Esophagus muscularis mucosa (tissue), 4 donors: ENCODE results near the gene LCORL. TPM values are rescaled to one million over a fixed set of nuclear protein-coding genes. Genes with fewer than 3 reads are reported as not detected.

Experiments used
- DNase-seq: peaks from one replicate; pipeline ENCODE4 v3.0.0-alpha.2; 2017; ENCODE audit errors: extremely low spot score
- H3K27ac ChIP-seq, 4 donors: fragments of 200-600 bp; sonication (generic); replicated peaks in 1 of 4; 1 replicate in 3 of 4; 2 replicates in 1 of 4; pipeline ENCODE4 v1.5.1; 2016 to 2019; ENCODE audit warnings: mild to moderate bottlenecking in 1 of 4
- H3K27me3 ChIP-seq, 4 donors: fragments of 200-600 bp; sonication (generic); one replicate each; pipeline versions ENCODE4 v1.5.1 to v1.6.0; 2016 to 2019
- H3K36me3 ChIP-seq, 4 donors: fragments of 200-600 bp; sonication (generic); one replicate each; pipeline ENCODE4 v1.5.1; 2016 to 2019
- H3K4me1 ChIP-seq, 4 donors: fragments of 200-600 bp; sonication (generic); one replicate each; pipeline ENCODE4 v1.5.1; 2016 to 2019
- H3K4me3 ChIP-seq, 4 donors: fragments of 200-600 bp; sonication (generic); 1 replicate in 2 of 4; 2 replicates in 2 of 4; pipeline ENCODE4 v1.5.1; 2016 to 2019; ENCODE audit warnings: mild to moderate bottlenecking in 4 of 4, moderate library complexity in 1 of 4
- H3K9me3 ChIP-seq, 4 donors: fragments of 200-600 bp; sonication (generic); 1 replicate in 3 of 4; 2 replicates in 1 of 4; pipeline ENCODE4 v1.5.1; 2016 to 2019
- EP300 ChIP-seq: sonication (generic); formaldehyde crosslinking; IDR thresholded peaks from one replicate; pipeline ENCODE4 v1.6.1; 2017; ENCODE audit warnings: antibody characterized with exemption
- POLR2A ChIP-seq: fragments of 450-650 bp; IDR thresholded peaks from one replicate; pipeline ENCODE4 v1.6.1; 2017; ENCODE audit warnings: antibody characterized with exemption, moderate library complexity, mild to moderate bottlenecking, low read depth
- POLR2AphosphoS5 ChIP-seq, 2 donors: sonication (generic); formaldehyde crosslinking; IDR thresholded peaks; one replicate each; pipeline ENCODE4 v1.6.1; 2017; ENCODE audit warnings: antibody characterized with exemption in 2 of 2
- WGBS: methylation state at CpG from one replicate; pipeline ENCODE4 v1.1.5; 2018; 5-methylcytosine and 5-hydroxymethylcytosine counted together
- intact Hi-C: fragments of 100-400 bp; cut with DNase I; formaldehyde crosslinking; loops from one replicate; pipeline ENCODE4 v1.15.1; 2023
- total RNA-seq, 4 donors: library from RNA; depleted of rRNA; stranded (reverse); fragments of >200 nt; gene quantifications; one replicate each; pipeline versions ENCODE4 v1.1.0 to v1.2.1, GENCODE V29; 2016
- TF ChIP-seq, protein P1 (sequence below), 3 experiments: fragments of 200-600 bp in 2 of 3; fragments of 450-650 bp in 1 of 3; sonication (generic) in 2 of 3; IDR thresholded peaks; one replicate each; pipeline ENCODE4 v1.5.1; 2017 to 2019; ENCODE audit warnings: antibody characterized with exemption in 3 of 3, mild to moderate bottlenecking in 2 of 3, moderate library complexity in 1 of 3

The LCORL gene
- total RNA-seq, 4 donors from 2014 or later, result 7.6 to 14.1 (median 11.5) TPM

DNA sequence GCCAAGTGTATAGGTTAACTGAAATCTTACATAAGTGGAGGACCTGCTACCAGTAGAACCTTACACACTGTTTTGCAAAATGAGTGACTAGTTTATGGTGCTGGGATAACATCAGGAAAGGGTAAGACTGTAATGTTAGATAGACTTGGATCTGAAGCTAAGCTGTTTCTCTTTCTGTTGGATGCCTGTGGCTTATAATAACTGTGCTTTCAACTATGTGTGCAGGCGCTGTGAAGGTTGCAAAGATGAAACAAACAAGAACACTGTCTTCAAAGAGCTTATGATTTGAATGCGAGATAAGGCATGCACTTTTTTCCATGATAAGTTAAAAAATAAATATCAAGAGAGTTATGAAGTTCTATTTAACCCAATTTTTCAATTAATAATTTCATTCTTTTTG is 34.5 kb upstream of the LCORL start:
- Histone ChIP-seq H3K4me1 (no peaks in the 10 kb centered on the region), H3K36me3 (no peaks in the 10 kb centered on the region), H3K27ac (no peak overlapping the region), H3K27me3 (no peaks in the 10 kb centered on the region), H3K4me3 (no peak overlapping the region), H3K9me3 (no peaks in the 10 kb centered on the region)
- intact Hi-C loops, result no loop called here
- TF ChIP-seq POLR2AphosphoS5 (IDR thresholded peaks at IDR 0.05), result no peak
- TF ChIP-seq, protein P1, sequence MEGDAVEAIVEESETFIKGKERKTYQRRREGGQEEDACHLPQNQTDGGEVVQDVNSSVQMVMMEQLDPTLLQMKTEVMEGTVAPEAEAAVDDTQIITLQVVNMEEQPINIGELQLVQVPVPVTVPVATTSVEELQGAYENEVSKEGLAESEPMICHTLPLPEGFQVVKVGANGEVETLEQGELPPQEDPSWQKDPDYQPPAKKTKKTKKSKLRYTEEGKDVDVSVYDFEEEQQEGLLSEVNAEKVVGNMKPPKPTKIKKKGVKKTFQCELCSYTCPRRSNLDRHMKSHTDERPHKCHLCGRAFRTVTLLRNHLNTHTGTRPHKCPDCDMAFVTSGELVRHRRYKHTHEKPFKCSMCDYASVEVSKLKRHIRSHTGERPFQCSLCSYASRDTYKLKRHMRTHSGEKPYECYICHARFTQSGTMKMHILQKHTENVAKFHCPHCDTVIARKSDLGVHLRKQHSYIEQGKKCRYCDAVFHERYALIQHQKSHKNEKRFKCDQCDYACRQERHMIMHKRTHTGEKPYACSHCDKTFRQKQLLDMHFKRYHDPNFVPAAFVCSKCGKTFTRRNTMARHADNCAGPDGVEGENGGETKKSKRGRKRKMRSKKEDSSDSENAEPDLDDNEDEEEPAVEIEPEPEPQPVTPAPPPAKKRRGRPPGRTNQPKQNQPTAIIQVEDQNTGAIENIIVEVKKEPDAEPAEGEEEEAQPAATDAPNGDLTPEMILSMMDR (IDR thresholded peaks at IDR 0.05), result no peak
- no peak for TF ChIP-seq EP300
- TF ChIP-seq POLR2A, result no peak
- 96% methylated on average over 2 of the region's 2 CpGs for WGBS
- DNase-seq, result no peak

DNA sequence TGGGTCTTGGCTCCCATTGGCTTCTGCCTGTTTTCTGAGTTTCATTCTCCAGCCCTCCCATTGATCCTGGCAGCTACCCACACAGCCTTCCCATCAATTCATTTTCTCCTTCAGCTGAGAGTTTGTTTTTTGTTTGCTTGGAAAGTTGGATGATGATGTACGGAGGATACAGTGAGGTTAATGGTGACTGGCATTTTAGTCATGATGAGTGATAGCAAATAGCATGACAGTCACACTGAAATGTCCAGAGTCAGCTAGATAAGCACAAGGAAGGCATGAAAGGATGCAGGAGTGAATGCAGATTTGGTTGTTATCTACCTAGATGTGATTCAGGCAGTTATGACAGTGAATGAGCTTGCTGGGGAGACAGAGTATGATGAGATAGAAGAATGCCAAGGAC is 30.6 kb upstream of the LCORL start:
- H3K9me3 ChIP-seq, result no peaks in the 10 kb centered on the region
- no peaks in the 10 kb centered on the region for H3K4me1 ChIP-seq
- H3K4me3 ChIP-seq, result no peak overlapping the region
- no peak overlapping the region for H3K27ac ChIP-seq
- no peak for DNase-seq
- no peaks in the 10 kb centered on the region for H3K36me3 ChIP-seq
- intact Hi-C loops, result no loop called here
- 86% methylated on average over 1 of the region's 1 CpG for WGBS
- no peaks in the 10 kb centered on the region for H3K27me3 ChIP-seq
- TF ChIP-seq, protein P1 (IDR thresholded peaks at IDR 0.05), result no peak
- TF ChIP-seq EP300 (no peak), POLR2A (no peak), POLR2AphosphoS5 (IDR thresholded peaks at IDR 0.05) (no peak)

GRCh38 chr4:18051281-18051680 is 29.7 kb upstream of the LCORL start:
- 93% methylated on average over 2 of the region's 2 CpGs for WGBS

GRCh38 chr4:18050448-18050847 is 28.9 kb upstream of the LCORL start:
- H3K9me3 ChIP-seq, result no peaks in the 10 kb centered on the region
- no peaks in the 10 kb centered on the region for H3K36me3 ChIP-seq
- H3K4me1 ChIP-seq, result no peaks in the 10 kb centered on the region
- 92% methylated on average over 6 of the region's 6 CpGs for WGBS
- TF ChIP-seq, protein P1 (IDR thresholded peaks at IDR 0.05), result no peak
- TF ChIP-seq EP300, result no peak
- TF ChIP-seq POLR2AphosphoS5 (IDR thresholded peaks at IDR 0.05), result no peak
- TF ChIP-seq POLR2A, result no peak
- no peaks in the 10 kb centered on the region for H3K27me3 ChIP-seq
- H3K4me3 ChIP-seq, result no peak overlapping the region
- no peak overlapping the region for H3K27ac ChIP-seq
- no peak for DNase-seq
- intact Hi-C loops, result no loop called here

More at GRCh38 chr4:18051281-18051680, 29.7 kb upstream of the LCORL start:
- H3K9me3 ChIP-seq, result no peaks in the 10 kb centered on the region
- H3K4me3 ChIP-seq, result no peak overlapping the region
- no peaks in the 10 kb centered on the region for H3K27me3 ChIP-seq
- DNase-seq, result no peak
- no peak for TF ChIP-seq EP300
- TF ChIP-seq, protein P1 (IDR thresholded peaks at IDR 0.05), result no peak
- no peak for TF ChIP-seq POLR2A
- TF ChIP-seq POLR2AphosphoS5 (IDR thresholded peaks at IDR 0.05), result no peak
- H3K27ac ChIP-seq, result no peak overlapping the region
- no peaks in the 10 kb centered on the region for H3K4me1 ChIP-seq
- no peaks in the 10 kb centered on the region for H3K36me3 ChIP-seq
- intact Hi-C loops, result no loop called here

DNA sequence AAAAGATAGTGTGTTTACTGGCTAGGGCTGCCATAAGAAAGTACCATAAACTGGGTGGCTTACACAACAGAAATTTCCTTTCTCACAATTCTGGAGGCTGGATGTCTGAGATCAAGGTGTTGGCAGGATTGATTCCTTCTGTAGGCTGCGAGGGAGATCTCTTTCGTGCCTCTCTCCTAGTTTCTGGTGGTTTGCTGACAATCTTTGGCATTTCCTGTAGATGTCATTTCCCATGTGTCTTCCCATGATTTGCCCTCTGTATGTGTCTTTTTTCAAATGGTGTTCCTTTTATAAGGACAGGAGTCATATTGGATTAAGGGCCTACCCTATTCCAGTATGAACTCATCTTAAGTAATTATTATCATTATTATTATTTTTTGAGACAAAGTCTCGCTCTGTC is 27.9 kb upstream of the LCORL start:
- Histone ChIP-seq H3K36me3 (no peaks in the 10 kb centered on the region), H3K27ac (no peak overlapping the region), H3K27me3 (no peaks in the 10 kb centered on the region), H3K9me3 (no peaks in the 10 kb centered on the region), H3K4me1 (no peaks in the 10 kb centered on the region), H3K4me3 (no peak overlapping the region)
- intact Hi-C loops, result no loop called here
- no peak for TF ChIP-seq POLR2AphosphoS5 (IDR thresholded peaks at IDR 0.05)
- TF ChIP-seq POLR2A, result no peak
- TF ChIP-seq EP300, result no peak
- TF ChIP-seq, protein P1 (IDR thresholded peaks at IDR 0.05), result no peak
- no peak for DNase-seq
- WGBS, result 73% methylated on average over 3 of the region's 3 CpGs
